Endothelial cell (in vitro differentiated cells): Measurements from ENCODE around the gene HPN. TPM values are rescaled to one million over a fixed set of nuclear protein-coding genes. Genes with fewer than 3 reads are reported as not detected.

Experiments used
- DNase-seq: peaks from one replicate; pipeline ENCODE4 v3.0.0; 2021; ENCODE audit warnings: low spot score
- H3K27ac Mint-ChIP-seq: one replicate; pipeline ENCODE4 v1.8.0; 2021; ENCODE audit warnings: mixed read lengths, inconsistent platforms; ENCODE audit not compliant: unreplicated experiment
- H3K27me3 Mint-ChIP-seq: one replicate; pipeline ENCODE4 v1.8.0; 2021; ENCODE audit warnings: mild to moderate bottlenecking, moderate library complexity, mixed read lengths, inconsistent platforms; ENCODE audit not compliant: unreplicated experiment
- H3K36me3 Mint-ChIP-seq: one replicate; pipeline ENCODE4 v1.8.0; 2021; ENCODE audit warnings: mild to moderate bottlenecking, low read depth, mixed read lengths, inconsistent platforms; ENCODE audit not compliant: unreplicated experiment
- H3K4me1 Mint-ChIP-seq: one replicate; pipeline ENCODE4 v1.8.0; 2021; ENCODE audit warnings: mild to moderate bottlenecking, mixed read lengths, inconsistent platforms; ENCODE audit not compliant: unreplicated experiment
- H3K4me3 Mint-ChIP-seq: one replicate; pipeline ENCODE4 v1.8.0; 2021; ENCODE audit warnings: mild to moderate bottlenecking, mixed read lengths, inconsistent platforms; ENCODE audit not compliant: unreplicated experiment
- H3K9me3 Mint-ChIP-seq: one replicate; pipeline ENCODE4 v1.8.0; 2021; ENCODE audit warnings: mixed read lengths, inconsistent platforms; ENCODE audit not compliant: unreplicated experiment
- total RNA-seq: library from RNA; stranded (reverse); fragmentation: NEBNext Ultra II Directional; extraction: Animal tissue kit (Norgen Biotek cat#: 25700); gene quantifications from one replicate; pipeline ENCODE4 v1.2.1, GENCODE V29; 2021; ENCODE audit not compliant: unreplicated experiment
- TF ChIP-seq, protein P1 (sequence below): fragments of 200-600 bp; sonication (generic); IDR thresholded peaks from one replicate; pipeline ENCODE4 v1.5.0; 2021; ENCODE audit warnings: antibody characterized with exemption; ENCODE audit not compliant: unreplicated experiment

The HPN gene
- total RNA-seq, 1 donor from 2014 or later: 1.3 TPM

DNA sequence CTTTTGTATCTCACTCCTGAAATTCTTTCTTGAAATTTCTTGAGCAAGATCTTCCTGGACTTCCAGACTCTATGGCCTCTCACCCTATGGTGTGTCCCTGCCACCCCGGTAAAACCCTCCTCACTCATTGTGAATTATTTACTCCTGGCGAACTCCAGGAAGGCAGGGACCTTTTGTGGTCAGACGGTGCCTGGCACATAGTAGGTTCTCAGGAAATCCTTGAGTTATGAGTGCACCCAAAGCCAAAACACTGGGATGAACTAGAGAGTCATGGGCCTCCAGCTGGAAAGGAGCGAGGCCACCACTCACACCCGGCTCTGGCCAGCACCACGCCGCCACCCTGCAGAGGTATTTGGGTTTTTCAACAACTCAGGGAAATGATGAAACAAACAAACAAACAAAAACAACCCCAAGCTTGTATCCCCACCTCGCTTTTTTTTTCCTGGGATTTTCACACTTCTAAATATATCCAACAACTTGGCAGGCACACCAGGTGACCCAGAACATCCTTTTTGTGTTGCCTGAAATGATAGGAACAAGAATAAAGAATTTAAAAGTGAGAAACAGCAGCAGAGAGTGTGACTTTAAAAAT is 11.2 kb downstream of the HPN start:
- H3K4me3 Mint-ChIP-seq: no peak overlapping the region
- DNase-seq: no peak
- peaks cover 3% of the 10 kb centered on the region for H3K4me1 Mint-ChIP-seq
- H3K27me3 Mint-ChIP-seq: peaks cover 3% of the 10 kb centered on the region
- no peaks in the 10 kb centered on the region for H3K36me3 Mint-ChIP-seq
- H3K9me3 Mint-ChIP-seq: no peaks in the 10 kb centered on the region
- no peak overlapping the region for H3K27ac Mint-ChIP-seq
- TF ChIP-seq, protein P1, sequence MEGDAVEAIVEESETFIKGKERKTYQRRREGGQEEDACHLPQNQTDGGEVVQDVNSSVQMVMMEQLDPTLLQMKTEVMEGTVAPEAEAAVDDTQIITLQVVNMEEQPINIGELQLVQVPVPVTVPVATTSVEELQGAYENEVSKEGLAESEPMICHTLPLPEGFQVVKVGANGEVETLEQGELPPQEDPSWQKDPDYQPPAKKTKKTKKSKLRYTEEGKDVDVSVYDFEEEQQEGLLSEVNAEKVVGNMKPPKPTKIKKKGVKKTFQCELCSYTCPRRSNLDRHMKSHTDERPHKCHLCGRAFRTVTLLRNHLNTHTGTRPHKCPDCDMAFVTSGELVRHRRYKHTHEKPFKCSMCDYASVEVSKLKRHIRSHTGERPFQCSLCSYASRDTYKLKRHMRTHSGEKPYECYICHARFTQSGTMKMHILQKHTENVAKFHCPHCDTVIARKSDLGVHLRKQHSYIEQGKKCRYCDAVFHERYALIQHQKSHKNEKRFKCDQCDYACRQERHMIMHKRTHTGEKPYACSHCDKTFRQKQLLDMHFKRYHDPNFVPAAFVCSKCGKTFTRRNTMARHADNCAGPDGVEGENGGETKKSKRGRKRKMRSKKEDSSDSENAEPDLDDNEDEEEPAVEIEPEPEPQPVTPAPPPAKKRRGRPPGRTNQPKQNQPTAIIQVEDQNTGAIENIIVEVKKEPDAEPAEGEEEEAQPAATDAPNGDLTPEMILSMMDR: no peak

- DNase-seq: no peak
- Mint-ChIP-seq H3K27ac (no peak overlapping the region), H3K36me3 (no peaks in the 10 kb centered on the region), H3K4me1 (peaks cover 3% of the 10 kb centered on the region), H3K27me3 (peaks cover 3% of the 10 kb centered on the region), H3K9me3 (no peaks in the 10 kb centered on the region), H3K4me3 (no peak overlapping the region)
- TF ChIP-seq, protein P1: no peak
Observed at GRCh38 chr19:35053667-35054293, 12.3 kb downstream of the HPN start.

- TF ChIP-seq, protein P1: no peak
- Mint-ChIP-seq H3K27ac (no peak overlapping the region), H3K4me1 (peaks cover 3% of the 10 kb centered on the region), H3K9me3 (no peaks in the 10 kb centered on the region), H3K4me3 (no peak overlapping the region), H3K36me3 (no peaks in the 10 kb centered on the region), H3K27me3 (peaks cover 3% of the 10 kb centered on the region)
- no peak for DNase-seq
Observed at GRCh38 chr19:35054626-35055025, 13.1 kb downstream of the HPN start.

DNA sequence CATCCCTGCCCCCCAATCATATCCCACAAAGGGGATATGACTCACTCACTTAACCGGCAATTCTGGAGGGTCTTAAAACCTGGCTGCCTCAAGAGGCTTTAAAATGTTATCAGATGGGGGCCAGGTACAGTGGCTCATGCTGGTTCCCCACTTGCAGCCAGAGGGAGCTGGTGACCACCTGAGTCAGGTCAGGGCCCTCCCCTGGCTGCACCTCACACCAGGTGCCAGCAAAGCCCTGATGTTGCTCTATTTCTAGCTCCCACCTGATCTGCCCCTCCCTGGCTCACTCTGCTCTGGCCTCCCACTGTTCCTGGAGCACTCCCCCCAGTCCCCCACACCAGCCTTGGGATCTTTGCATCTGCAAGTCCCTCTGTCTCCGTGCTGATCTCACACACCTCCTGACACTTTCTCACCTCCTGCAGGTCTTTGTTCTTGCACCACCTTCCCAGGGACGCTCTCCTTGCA is 14.2 kb downstream of the HPN start:
- TF ChIP-seq, protein P1: no peak
- H3K4me3 Mint-ChIP-seq: no peak overlapping the region
- no peak for DNase-seq
- H3K4me1 Mint-ChIP-seq: peaks cover 3% of the 10 kb centered on the region
- H3K27ac Mint-ChIP-seq: no peak overlapping the region
- H3K9me3 Mint-ChIP-seq: no peaks in the 10 kb centered on the region
- H3K27me3 Mint-ChIP-seq: peaks cover 3% of the 10 kb centered on the region
- no peaks in the 10 kb centered on the region for H3K36me3 Mint-ChIP-seq

GRCh38 chr19:35056513-35057063 is 15.1 kb downstream of the HPN start:
- H3K27me3 Mint-ChIP-seq: peaks cover 3% of the 10 kb centered on the region
- H3K36me3 Mint-ChIP-seq: no peaks in the 10 kb centered on the region
- no peaks in the 10 kb centered on the region for H3K9me3 Mint-ChIP-seq
- no peak overlapping the region for H3K4me3 Mint-ChIP-seq
- TF ChIP-seq, protein P1: no peak
- no peak for DNase-seq
- no peak overlapping the region for H3K27ac Mint-ChIP-seq
- peaks cover 3% of the 10 kb centered on the region for H3K4me1 Mint-ChIP-seq
